Measurements from ENCODE around the gene AGAP3.

The AGAP3 gene

DNA sequence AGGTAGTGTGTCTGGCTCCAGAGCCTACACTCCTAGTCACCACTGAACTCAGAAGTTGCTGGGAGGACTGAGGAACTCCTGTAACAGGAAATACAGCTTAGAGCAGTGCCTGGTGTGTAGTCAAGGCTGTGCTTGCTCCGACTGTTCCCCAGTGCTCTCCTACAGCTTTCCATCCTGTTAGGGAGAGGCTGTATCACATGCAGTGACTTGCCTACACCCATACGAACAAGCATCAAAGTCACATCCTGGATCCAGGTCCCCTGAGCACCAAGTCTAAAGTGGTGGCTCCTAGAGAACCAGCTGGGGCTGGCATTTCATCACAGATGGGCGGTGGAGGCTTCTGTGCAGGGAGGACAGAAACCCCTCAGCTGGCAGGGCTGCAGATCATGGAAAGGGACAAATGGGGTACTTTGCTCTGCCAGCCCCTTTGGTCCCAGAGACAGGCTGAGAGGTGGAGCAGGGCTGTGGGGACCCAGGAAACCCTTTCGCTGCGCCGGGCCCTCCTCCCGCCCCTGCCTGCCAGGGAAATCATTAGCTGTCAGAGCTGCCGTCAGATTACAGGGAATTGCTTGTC lies 93.1 kb downstream of the AGAP3 start:
- TF ChIP-seq SIN3A (IDR thresholded peaks at IDR 0.05; ENCODE audit: borderline replicate concordance, insufficient read depth, low read length) (no peak), TAF1 (IDR thresholded peaks at IDR 0.05; ENCODE audit: borderline replicate concordance, insufficient read depth, low read length) (no peak), POLR2AphosphoS5 (IDR thresholded peaks at IDR 0.05; ENCODE audit: low read depth, low read length) (no peak), FOXP2 (optimal IDR thresholded peaks at IDR 0.05; ENCODE audit: borderline replicate concordance, extremely low read depth, extremely low read length, insufficient read depth) (no peak)
- TF ChIP-seq, protein P1, sequence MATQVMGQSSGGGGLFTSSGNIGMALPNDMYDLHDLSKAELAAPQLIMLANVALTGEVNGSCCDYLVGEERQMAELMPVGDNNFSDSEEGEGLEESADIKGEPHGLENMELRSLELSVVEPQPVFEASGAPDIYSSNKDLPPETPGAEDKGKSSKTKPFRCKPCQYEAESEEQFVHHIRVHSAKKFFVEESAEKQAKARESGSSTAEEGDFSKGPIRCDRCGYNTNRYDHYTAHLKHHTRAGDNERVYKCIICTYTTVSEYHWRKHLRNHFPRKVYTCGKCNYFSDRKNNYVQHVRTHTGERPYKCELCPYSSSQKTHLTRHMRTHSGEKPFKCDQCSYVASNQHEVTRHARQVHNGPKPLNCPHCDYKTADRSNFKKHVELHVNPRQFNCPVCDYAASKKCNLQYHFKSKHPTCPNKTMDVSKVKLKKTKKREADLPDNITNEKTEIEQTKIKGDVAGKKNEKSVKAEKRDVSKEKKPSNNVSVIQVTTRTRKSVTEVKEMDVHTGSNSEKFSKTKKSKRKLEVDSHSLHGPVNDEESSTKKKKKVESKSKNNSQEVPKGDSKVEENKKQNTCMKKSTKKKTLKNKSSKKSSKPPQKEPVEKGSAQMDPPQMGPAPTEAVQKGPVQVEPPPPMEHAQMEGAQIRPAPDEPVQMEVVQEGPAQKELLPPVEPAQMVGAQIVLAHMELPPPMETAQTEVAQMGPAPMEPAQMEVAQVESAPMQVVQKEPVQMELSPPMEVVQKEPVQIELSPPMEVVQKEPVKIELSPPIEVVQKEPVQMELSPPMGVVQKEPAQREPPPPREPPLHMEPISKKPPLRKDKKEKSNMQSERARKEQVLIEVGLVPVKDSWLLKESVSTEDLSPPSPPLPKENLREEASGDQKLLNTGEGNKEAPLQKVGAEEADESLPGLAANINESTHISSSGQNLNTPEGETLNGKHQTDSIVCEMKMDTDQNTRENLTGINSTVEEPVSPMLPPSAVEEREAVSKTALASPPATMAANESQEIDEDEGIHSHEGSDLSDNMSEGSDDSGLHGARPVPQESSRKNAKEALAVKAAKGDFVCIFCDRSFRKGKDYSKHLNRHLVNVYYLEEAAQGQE (IDR thresholded peaks at IDR 0.05; ENCODE audit: insufficient read depth in 1 of 2, low read depth in 2 of 2, low read length in 2 of 2) = no peak

DNA sequence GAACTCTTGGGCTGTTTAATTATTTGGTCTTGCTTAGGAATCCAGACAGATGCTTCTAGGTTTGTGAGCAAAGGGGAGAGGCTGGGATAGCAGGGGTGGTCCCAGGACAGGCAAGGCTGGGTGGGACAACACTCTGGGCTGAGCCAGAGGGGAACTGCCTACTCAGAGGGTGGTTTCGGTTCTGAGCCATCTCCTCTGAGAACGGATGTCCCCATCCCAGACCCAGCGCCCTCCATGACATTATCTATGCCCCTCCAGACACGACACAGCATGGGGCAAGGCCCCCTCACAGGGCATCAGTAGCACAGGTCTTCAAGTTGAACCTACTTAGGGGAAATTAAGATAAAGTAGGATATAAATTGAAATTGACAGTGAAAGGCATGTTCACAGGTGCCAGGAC lies 93.7 kb downstream of the AGAP3 start:
- no peak for TF ChIP-seq TAF1 (IDR thresholded peaks at IDR 0.05; ENCODE audit: borderline replicate concordance, insufficient read depth, low read length)
- TF ChIP-seq, protein P1 (IDR thresholded peaks at IDR 0.05; ENCODE audit: insufficient read depth in 1 of 2, low read depth in 2 of 2, low read length in 2 of 2) = no peak
- no peak for TF ChIP-seq POLR2AphosphoS5 (IDR thresholded peaks at IDR 0.05; ENCODE audit: low read depth, low read length)
- TF ChIP-seq SIN3A (IDR thresholded peaks at IDR 0.05; ENCODE audit: borderline replicate concordance, insufficient read depth, low read length) = no peak
- TF ChIP-seq FOXP2 (optimal IDR thresholded peaks at IDR 0.05; ENCODE audit: borderline replicate concordance, extremely low read depth, extremely low read length, insufficient read depth) = no peak

- TF ChIP-seq POLR2AphosphoS5 (IDR thresholded peaks at IDR 0.05; ENCODE audit: low read depth, low read length) = no peak
- TF ChIP-seq, protein P1 (IDR thresholded peaks at IDR 0.05; ENCODE audit: insufficient read depth in 1 of 2, low read depth in 2 of 2, low read length in 2 of 2) = no peak
- TF ChIP-seq FOXP2 (optimal IDR thresholded peaks at IDR 0.05; ENCODE audit: borderline replicate concordance, extremely low read depth, extremely low read length, insufficient read depth) = no peak
- no peak for TF ChIP-seq TAF1 (IDR thresholded peaks at IDR 0.05; ENCODE audit: borderline replicate concordance, insufficient read depth, low read length)
- no peak for TF ChIP-seq SIN3A (IDR thresholded peaks at IDR 0.05; ENCODE audit: borderline replicate concordance, insufficient read depth, low read length)
Measured at GRCh38 chr7:151181011-151181431, 94.7 kb downstream of the AGAP3 start.

GRCh38 chr7:151185762-151186639 lies 99.7 kb downstream of the AGAP3 start:
- TF ChIP-seq SIN3A (IDR thresholded peaks at IDR 0.05; ENCODE audit: borderline replicate concordance, insufficient read depth, low read length) (no peak), TAF1 (IDR thresholded peaks at IDR 0.05; ENCODE audit: borderline replicate concordance, insufficient read depth, low read length) (no peak), POLR2AphosphoS5 (IDR thresholded peaks at IDR 0.05; ENCODE audit: low read depth, low read length) (no peak), FOXP2 (optimal IDR thresholded peaks at IDR 0.05; ENCODE audit: borderline replicate concordance, extremely low read depth, extremely low read length, insufficient read depth) (no peak)
- TF ChIP-seq, protein P1 (IDR thresholded peaks at IDR 0.05; ENCODE audit: insufficient read depth in 1 of 2, low read depth in 2 of 2, low read length in 2 of 2) = no peak

Data from PFSK-1 (cell line).